CD4-positive, alpha-beta T cell treated with Interleukin-6 at 100 ng/mL for 8 hours (primary cell): ENCODE results near the gene NAV2.

ENCODE experiments used
- DNase-seq: peaks from one replicate; pipeline ENCODE4 v3.0.0-alpha.2; 2020; ENCODE audit warnings: mixed read lengths, low spot score

The NAV2 gene

GRCh38 chr11:19774817-19775580, 62.4 kb downstream of the NAV2 start:
- no peak for DNase-seq

GRCh38 chr11:19775622-19776021, 63.0 kb downstream of the NAV2 start:
- no peak for DNase-seq

DNA sequence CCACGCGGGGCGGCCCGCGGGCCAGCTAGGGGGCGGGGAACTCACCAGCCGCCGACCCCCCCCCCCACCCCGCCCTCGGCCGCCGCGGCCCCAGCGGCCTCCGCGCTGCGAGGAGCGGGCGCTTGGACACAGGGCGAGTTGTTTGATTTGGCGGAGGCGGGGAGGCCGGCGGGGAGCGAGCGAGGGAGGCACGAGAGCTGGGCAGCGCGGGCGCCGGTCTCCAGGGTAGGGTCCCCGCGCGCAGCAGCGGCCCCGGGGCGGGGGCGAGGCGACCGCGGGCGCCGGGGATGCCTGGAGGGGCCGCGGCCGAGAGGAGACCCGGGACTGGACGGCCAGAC, 64.4 kb downstream of the NAV2 start:
- DNase-seq: no peak

GRCh38 chr11:19777377-19778102, 64.9 kb downstream of the NAV2 start:
- DNase-seq: no peak

GRCh38 chr11:19779740-19780139, 67.1 kb downstream of the NAV2 start:
- DNase-seq: no peak

DNA sequence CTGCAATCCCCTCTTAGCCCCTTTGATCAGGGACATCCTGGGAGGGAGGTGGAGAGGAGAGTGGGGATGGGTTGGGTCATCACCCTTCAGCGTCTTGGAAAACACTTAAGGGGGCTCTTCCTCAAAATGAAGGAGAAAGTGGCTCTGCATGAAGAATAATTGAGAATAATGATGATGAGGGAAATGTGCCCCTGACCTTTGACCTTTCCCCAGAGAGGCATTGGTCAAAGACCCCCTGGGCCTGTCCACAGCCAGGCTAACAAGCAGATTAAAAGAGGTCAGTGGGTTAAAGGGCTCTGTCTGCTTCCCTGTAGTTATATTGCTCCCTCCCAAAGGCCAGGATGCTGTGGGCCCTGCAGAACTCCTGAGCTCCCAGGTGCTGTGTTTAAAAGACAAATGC, 68.7 kb downstream of the NAV2 start:
- DNase-seq: no peak

- no peak for DNase-seq
Observed at GRCh38 chr11:19785265-19785664, 72.6 kb downstream of the NAV2 start.

DNA sequence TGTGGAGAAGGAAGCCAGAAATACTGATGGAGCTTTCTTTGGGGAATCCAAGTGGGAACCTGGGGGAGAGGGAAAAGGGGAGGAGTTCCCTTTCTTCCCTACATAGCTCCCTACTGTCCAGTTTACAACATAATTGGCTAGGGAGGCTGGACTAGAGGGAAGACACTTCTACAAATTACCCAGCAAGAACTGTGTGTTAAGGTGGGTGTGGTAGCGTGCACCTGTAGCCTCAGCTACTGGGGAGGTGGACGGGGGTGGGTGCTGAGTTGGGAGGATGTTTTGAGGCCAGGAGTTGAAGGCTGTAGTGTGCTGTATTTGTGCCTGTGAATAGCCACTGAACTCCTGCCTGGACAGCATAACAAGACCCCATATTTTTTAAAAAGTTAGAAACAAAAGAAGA, 74.0 kb downstream of the NAV2 start:
- DNase-seq: no peak

DNA sequence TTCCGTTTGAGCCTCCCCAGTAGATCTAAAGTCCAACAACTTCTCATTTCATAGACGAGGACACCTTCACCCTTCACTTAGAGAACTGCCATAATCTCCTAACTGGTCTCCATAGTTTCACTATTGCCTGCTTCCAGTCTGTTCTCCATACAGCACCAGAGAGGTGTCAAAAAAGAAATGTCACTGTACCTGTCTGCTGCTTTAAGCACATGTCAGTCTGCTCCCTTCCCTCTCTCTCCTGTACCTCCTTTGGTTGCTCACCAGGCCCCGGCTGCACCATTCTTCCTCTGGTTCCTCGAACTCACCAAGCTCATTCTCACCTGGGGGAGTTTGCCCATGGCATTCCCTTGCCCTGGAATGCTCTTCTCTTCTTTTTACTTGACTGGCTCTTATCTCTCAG, 75.8 kb downstream of the NAV2 start:
- DNase-seq: no peak

GRCh38 chr11:19789245-19789644, 76.6 kb downstream of the NAV2 start:
- DNase-seq: no peak

DNA sequence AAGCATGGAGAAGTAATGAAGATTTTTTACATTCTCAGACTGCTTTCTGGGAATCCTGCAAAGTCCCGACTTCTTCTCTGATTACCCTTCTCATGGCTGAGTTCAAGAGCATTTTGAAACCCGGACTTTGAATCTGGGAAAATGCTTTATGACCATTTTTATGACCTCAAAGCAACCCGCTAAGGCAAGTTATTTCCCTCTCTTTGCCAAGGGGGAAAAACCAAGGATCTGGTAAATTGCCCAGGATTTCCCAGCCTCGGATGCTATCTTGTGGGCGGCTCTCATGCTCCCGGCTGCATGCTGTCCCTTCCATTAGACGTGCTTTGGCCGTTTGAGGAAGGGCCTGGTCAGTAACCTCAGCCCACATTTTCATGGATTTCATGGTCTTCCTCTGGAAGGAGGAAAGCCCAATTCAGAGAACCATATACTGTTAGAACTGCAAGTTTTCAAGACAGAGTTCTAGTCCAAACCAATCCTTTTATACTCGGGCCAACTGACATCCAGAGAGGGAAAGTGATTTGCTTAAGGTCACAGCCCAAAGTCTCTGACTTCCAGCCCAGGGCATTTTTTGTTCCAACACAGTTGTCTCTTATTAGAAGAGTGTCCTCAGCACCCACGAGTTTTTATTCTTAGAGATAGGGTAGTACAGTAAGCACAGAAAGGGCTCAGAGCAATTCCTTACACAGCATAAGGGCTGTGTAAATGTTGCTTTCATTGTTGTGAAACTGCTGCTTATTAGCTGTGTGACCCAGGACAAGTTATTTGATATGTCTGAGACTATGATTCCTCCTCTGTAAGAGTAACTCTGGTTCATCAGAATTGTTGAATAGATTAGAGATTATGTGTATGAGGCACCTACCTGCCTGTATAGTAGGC, 77.4 kb downstream of the NAV2 start:
- DNase-seq: no peak

DNA sequence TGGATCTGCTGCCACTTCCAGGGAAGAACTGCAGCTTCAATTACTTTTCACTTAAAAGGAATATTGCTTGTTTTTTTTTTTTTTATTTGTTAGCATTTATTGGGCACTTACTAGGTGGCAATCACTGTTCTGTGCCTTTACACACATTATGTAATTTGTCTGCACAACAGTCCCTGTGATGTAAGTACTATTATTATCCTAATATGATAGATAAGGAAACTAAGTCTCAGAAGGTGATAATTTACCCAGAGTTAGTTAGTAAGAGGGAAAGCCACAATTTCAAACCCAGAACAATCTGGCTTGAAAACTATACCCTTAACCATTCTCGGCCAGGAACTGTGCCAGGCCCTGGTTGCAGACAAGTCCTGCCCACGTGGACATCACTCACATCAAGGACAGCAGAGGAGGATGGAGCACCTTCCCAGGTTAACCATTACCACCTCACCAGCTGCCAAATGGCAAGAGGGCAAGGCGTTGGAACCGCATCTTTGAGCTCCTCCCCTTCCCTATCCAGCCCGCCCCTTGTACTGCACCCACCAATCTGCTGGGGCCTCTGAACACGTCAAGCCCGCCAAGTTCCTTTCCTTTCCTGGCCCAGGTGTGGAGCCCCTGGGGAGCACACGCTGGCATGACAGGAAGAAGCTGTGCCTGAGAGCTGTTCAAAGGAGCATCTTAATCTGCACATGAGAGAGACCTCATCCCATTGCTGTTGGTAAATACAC, 78.4 kb downstream of the NAV2 start:
- DNase-seq: no peak

DNA sequence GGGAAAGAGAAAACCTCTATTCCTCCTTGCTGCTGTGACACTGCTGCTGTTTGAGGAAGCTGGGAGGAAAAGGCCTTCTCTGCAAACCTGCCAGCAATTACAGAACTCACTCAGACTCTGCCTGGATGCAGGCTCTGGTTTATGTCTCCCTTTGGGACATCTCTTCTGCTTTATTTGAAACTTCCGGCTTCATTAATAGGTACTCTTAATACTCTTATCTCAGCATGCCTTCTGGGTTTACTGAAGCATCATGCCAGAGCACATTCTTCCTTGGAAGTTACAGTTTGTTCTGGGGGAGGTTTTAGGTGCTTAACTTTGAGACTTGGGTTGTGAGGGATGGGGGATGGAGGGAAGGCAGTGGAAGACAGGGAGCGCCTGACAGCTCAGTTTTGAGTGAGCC, 79.9 kb downstream of the NAV2 start:
- DNase-seq: no peak

DNA sequence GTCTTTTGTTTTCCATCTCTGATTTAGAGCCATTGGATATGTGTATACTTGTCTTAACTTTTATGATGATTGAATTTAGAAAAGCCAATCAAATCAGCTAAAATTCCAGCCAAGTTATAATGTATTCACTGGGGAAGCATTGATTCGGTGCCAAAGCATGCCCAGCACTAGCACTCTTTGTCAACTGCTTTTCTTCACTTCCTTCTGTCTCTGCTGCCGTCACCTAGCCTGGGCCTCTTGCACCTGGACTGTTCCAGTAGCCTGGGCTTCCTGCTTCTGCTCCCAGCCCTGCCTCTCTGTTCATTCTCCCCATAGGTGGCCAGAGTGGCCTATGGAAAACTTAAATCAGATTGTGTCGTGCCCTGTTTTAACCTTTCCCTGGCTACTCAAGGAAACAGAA, 80.7 kb downstream of the NAV2 start:
- no peak for DNase-seq

GRCh38 chr11:19794161-19794560, 81.5 kb downstream of the NAV2 start:
- DNase-seq: no peak

- DNase-seq: no peak
Observed at GRCh38 chr11:19795082-19795481, 82.4 kb downstream of the NAV2 start.

- no peak for DNase-seq
Observed at GRCh38 chr11:19800162-19800561, 87.5 kb downstream of the NAV2 start.

- DNase-seq: no peak
Observed at GRCh38 chr11:19800714-19801519, 88.3 kb downstream of the NAV2 start.

DNA sequence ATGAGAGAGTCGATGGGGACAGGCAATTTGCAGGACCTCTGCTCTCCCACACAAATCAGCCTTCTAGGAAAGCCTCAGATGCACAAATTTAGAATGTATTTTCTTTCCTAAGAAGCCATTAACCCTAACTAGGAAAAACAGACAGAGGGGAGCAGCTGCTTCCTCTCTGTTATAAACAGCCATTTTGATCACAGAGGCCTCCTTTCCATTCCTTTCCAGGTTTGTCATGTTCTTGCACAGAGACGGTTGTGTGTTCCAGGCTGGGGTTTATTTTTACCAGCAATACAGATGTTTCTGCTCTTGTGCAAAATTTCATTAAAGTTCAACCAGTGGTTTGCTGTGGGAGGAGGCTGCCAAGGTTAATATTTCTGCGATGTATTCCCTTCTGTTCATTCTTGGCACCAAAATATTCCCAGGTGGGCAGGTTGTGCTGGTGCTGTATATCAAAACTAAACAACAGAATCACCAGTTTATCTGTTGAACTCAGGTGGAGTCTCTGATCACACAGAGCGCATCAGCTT, 90.2 kb downstream of the NAV2 start:
- DNase-seq: no peak

DNA sequence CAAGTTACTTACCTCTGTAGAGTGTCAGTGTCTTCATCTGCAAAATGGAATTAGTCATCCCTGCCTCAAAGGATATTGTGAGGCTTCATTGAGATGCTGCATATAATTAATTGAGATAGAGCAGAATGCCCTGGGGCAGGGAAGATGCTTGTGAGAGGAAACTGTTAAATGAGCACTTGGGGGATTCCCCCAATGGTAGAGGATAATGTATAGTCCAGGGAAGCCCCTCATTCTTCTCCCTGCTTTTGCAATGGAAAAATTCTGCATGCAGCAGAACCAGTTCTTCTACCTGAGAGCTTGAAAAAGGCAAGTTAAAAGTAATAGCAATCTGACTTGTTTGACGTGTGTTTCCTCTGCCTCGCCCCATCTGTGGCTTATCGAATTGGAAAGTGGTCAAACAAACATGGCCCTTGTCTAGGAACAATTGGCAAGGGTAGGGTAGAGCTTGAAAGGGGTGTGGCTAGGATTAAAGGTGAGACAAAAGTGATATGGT, 90.9 kb downstream of the NAV2 start:
- no peak for DNase-seq

DNA sequence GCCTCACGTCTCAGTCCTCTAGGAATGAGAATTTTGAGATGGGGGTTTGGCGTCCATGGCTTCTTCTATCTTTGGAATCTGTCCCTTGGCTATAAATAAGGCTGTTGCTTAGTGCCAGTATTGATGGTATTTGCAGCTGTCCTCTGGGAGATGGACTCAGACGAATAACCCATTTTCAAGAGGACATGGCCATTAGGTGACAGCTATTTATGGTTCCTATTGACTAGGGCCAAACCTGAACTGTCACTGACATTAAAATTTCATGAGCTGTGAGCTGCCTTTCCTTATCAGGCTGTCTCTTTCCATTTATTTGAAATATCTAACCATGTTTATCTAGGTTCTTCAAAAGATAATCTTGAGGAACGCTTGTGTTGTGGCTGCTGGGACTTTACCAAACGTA, 92.7 kb downstream of the NAV2 start:
- DNase-seq: no peak
